ENCODE results near the gene FANCC.
"Not testable (repeated sequence)": the region's sequence is repeated elsewhere in the genome, so short reads cannot be mapped to it uniquely, and the experiment has no call there.

GRCh38 chr9:95329061-95329460 is 11.6 kb upstream of the FANCC start:
- not testable (repeated sequence) for TF ChIP-seq EZH2phosphoT487 (IDR thresholded peaks at IDR 0.05; ENCODE audit: borderline replicate concordance, low read depth); MEF2A (IDR thresholded peaks at IDR 0.05; ENCODE audit: borderline replicate concordance, low read depth); FOXJ3 (CRISPR knock-in tag; IDR thresholded peaks at IDR 0.05); TAF1 (IDR thresholded peaks at IDR 0.05; ENCODE audit: borderline replicate concordance, low read depth, low read length); TCF12 (IDR thresholded peaks at IDR 0.05)
